VCaP (cell line): ENCODE data around the gene EEFSEC.

Source experiments
- H3K27ac ChIP-seq: fragments of 450-650 bp; 2 replicates; pipeline ENCODE4 v1.5.1; 2017
- TF ChIP-seq, protein P1 (sequence below): fragments of 450-650 bp; conservative IDR thresholded peaks from 2 replicates; pipeline ENCODE4 v1.5.1; 2017; ENCODE audit warnings: mild to moderate bottlenecking, moderate library complexity

The EEFSEC gene

DNA sequence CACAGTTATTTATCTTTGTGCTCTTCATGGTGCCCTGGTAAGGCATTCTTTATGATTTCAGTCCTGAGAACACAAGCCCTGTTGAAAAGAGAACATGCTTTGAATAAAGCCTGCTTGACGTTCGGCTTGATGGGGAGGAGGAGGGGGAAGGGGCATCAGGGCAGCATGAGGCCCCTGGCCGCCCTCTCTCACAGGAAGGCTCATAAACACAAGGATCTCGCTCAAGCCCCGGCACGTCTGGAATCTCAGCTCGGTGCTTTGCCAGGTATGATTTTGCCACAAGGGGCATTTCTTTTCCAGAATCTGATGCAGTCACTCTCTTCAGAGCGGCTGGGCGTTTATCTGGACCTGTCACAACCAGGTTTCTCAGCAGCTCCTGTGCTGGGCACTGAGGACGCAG lies 184.0 kb downstream of the EEFSEC start:
- TF ChIP-seq, protein P1, sequence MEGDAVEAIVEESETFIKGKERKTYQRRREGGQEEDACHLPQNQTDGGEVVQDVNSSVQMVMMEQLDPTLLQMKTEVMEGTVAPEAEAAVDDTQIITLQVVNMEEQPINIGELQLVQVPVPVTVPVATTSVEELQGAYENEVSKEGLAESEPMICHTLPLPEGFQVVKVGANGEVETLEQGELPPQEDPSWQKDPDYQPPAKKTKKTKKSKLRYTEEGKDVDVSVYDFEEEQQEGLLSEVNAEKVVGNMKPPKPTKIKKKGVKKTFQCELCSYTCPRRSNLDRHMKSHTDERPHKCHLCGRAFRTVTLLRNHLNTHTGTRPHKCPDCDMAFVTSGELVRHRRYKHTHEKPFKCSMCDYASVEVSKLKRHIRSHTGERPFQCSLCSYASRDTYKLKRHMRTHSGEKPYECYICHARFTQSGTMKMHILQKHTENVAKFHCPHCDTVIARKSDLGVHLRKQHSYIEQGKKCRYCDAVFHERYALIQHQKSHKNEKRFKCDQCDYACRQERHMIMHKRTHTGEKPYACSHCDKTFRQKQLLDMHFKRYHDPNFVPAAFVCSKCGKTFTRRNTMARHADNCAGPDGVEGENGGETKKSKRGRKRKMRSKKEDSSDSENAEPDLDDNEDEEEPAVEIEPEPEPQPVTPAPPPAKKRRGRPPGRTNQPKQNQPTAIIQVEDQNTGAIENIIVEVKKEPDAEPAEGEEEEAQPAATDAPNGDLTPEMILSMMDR, result peak; percentile 36; the same call in 1 of the 2 replicates
- peak overlapping the region; percentile 99 for H3K27ac ChIP-seq

DNA sequence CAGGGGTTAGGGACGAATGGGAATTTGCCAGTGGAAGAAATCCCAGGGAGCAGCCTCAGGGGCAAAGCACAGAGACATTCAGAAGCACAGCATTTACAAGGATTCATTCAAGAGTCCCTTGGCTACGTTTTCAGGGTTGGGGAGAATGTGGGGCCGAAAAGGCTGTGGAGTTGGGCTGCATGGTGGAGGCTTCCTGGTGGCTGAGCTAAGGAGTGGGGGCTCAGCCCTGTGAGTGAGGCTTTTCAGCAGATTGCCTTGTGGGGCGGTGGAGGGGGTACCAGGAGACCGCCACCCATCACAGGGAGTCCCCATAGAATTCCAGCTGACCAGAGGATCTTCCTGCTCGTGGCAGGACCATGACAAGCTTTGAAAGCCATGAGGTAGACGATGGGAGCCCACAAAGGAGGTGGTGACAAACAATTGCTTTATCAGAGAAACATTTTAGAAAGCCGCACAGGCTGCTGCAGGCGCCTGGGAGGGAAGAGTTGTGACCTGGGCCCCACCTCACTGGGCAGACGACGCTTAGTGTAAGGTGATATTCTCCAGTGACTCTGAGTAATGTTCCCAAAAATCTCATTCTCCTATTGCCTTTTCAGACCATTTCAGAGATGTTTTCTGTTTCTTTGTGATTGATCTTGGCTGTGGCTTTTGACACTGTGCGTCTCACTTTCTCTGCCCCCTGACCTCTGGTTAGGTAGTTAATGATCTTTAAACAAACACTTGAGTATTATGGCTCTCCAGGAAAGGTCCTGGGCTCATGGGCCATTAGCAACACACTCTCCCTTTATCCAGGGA lies 185.5 kb downstream of the EEFSEC start:
- TF ChIP-seq, protein P1, result no peak
- peak overlapping the region; percentile 99 for H3K27ac ChIP-seq

DNA sequence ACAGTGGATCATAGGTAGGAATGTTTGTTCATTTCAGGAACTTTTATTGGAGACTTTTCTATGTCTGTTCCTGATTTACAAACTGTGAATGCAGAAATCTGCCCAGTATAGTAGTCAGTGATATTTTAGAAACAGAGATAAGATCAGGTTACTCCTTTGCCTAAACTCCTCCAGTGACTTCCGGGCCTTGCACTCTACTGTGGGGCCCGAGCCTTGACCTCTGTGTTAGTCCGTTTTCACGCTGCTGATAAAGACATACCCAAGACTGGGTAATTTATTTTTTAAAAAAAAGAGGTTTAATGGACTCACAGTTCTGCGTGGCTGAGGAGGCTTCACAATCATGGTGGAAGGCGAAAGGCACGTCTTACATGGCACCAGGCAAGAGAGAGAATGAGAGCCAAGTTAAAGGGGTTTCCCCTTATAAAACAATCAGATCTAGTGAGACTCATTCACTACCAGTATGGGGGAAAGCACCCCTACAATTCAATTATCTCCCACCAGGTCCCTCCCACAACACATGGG lies 186.3 kb downstream of the EEFSEC start:
- TF ChIP-seq, protein P1, result no peak
- H3K27ac ChIP-seq, result peak overlapping the region; percentile 99

DNA sequence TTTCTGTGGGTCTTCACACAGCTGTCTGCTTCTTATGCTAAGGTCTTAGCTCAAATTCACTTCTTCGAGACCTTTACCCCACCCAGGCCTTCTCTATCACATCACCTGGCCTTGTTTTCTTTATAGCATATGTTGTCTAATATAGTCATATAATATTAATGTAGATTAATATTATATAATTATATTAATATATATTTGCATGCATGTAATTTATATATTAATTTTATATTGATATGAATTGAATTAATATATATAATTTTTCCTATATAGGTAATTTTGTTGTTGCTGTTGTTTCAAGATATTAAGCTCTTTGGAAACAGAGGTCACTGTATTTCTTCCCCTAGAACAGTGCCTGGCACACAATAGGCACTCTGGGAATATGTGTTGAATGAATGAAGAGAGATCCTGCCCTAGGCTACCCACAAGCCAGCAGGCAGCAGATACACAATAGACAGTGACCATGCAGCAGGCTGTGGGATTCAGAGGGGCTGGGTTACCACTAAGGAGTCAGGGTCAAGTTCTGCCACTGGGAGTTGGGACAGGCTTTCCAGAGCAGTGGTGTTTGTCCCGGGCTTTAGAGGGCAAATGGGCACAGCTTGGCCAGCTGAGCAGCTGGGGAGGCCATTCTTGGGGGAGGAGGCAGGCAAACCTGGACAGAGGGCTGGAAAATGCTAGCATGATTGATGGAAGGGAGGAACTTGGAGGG lies 187.1 kb downstream of the EEFSEC start:
- TF ChIP-seq, protein P1, result no peak
- H3K27ac ChIP-seq, result peak overlapping the region; percentile 99

DNA sequence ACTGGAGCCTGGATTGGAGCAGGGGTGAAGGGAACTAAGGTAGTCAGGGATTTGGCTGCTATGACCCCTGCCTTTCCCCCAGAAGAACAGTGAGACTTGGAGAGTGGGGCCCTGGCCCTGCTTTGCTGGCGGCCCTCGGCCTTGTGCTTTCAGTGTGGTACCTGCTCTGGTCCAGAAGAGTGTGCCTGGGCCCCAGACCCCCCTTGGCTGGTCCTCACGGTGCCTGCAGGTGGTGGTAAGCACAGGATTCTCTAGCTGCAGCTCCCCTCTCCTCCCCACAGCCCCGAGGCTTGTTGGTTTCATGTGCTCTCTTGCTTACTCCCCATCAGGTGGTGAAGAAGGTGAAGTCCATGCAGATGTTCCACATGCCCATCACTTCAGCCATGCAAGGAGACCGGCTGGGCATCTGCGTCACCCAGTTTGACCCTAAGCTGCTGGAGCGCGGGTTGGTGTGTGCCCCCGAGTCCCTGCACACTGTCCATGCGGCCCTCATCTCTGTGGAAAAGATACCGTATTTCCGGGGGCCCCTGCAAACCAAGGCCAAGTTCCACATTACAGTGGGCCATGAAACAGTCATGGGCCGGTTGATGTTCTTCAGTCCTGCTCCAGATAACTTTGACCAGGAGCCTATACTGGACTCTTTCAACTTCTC lies 187.7 kb downstream of the EEFSEC start:
- TF ChIP-seq, protein P1, result no peak
- H3K27ac ChIP-seq, result peak overlapping the region; percentile 99

DNA sequence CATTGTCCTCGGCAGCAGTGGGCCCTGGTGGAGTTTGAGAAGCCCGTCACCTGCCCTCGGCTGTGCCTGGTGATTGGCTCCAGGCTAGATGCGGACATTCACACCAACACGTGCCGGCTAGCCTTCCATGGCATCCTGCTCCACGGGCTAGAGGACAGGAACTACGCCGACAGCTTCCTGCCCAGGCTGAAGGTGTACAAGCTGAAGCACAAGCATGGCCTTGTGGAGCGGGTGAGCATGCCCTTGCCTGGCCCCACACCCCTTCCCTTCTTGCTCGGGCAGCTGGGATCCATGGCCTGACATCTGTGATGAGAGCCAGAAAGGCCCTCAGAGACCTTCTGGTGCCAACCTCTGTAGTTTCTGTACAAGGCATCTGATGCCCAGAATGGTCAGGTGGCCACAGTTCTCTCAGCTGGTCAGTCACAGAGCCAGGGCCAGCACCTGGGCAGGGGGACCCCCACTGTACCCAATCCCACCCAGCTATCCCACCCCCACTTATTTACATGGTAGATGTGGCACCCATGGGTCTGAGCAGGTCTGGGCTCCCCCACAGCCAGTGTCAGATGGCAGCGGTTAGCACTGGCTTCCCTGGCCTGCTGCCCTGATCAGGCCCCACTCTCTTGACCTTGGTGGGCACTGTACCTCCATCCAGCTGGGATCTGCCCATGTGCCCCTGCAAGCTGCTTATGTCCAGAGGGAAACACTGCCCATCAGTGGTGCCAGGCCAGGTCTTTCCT lies 188.5 kb downstream of the EEFSEC start:
- H3K27ac ChIP-seq, result peak overlapping the region; percentile 99
- TF ChIP-seq, protein P1, result no peak
